Non-pigmented ciliary epithelial cell (primary cell): ENCODE measurements around the gene OOSP1.
"Not testable (repeated sequence)": the region's sequence is repeated elsewhere in the genome, so short reads cannot be mapped to it uniquely, and the experiment has no call there.

Experiments used
- DNase-seq: peaks from one replicate; pipeline ENCODE4 v3.0.0-alpha.2; 2010; ENCODE audit warnings: low read depth

Gene OOSP1

GRCh38 chr11:59960502-59961381 is 22.5 kb downstream of the OOSP1 start:
- DNase-seq = no peak

GRCh38 chr11:59962107-59962482 is 23.9 kb downstream of the OOSP1 start:
- no peak for DNase-seq

GRCh38 chr11:59963733-59964132 is 25.5 kb downstream of the OOSP1 start, which contains the start of gene OOSP4A:
OOSP4A (plus strand) TSS chr11:59964033; CDS start chr11:59964033, 0 bp downstream.
- no peak for DNase-seq

GRCh38 chr11:59965424-59965823 is 27.2 kb downstream of the OOSP1 start:
- no peak for DNase-seq

- no peak for DNase-seq
Observed at GRCh38 chr11:59966201-59966600, 28.0 kb downstream of the OOSP1 start.

GRCh38 chr11:59967677-59968394 is 29.6 kb downstream of the OOSP1 start:
- DNase-seq = no peak

GRCh38 chr11:59968395-59968783 is 30.2 kb downstream of the OOSP1 start:
- no peak for DNase-seq

- no peak for DNase-seq
Observed at GRCh38 chr11:59973097-59973496, 34.9 kb downstream of the OOSP1 start.

- DNase-seq = no peak
Observed at GRCh38 chr11:59981106-59981770, 43.0 kb downstream of the OOSP1 start.

GRCh38 chr11:59982037-59982436 is 43.8 kb downstream of the OOSP1 start:
- DNase-seq = not testable (repeated sequence)

GRCh38 chr11:59983212-59983611 is 45.0 kb downstream of the OOSP1 start:
- DNase-seq = no peak

- no peak for DNase-seq
Observed at GRCh38 chr11:59984368-59984767, 46.1 kb downstream of the OOSP1 start.

GRCh38 chr11:59990421-59990820 is 52.2 kb downstream of the OOSP1 start:
- DNase-seq = no peak

GRCh38 chr11:59992425-59992824 is 54.2 kb downstream of the OOSP1 start:
- DNase-seq = no peak

GRCh38 chr11:59997800-59998199 is 59.6 kb downstream of the OOSP1 start:
- DNase-seq = no peak

GRCh38 chr11:59999691-60000090 is 61.5 kb downstream of the OOSP1 start:
- DNase-seq = no peak

- no peak for DNase-seq
Observed at GRCh38 chr11:60003729-60004128, 65.5 kb downstream of the OOSP1 start.

GRCh38 chr11:60005360-60005759 is 67.1 kb downstream of the OOSP1 start:
- no peak for DNase-seq
